IPS DF 6.9 (cell line): ENCODE data around the gene FSCN2.

Source experiments
- DNase-seq: peaks from one replicate; pipeline ENCODE4 v3.0.0-alpha.2; 2013; ENCODE audit warnings: low read depth, low spot score
- H3K27ac ChIP-seq: one replicate; pipeline ENCODE4 v1.5.1; 2013; ENCODE audit warnings: low read length, control low read depth
- H3K27me3 ChIP-seq: 2 replicates; pipeline ENCODE4 v1.6.1; 2013; ENCODE audit warnings: mild to moderate bottlenecking, low read length; ENCODE audit not compliant: control insufficient read depth, insufficient read depth
- H3K36me3 ChIP-seq: 2 replicates; pipeline ENCODE4 v1.6.1; 2013; ENCODE audit warnings: low read length; ENCODE audit not compliant: control insufficient read depth, insufficient read depth
- H3K4me1 ChIP-seq: 2 replicates; pipeline ENCODE4 v1.6.1; 2013; ENCODE audit warnings: low read length; ENCODE audit not compliant: control insufficient read depth, insufficient read depth
- H3K4me3 ChIP-seq: 2 replicates; pipeline ENCODE4 v1.5.1; 2013; ENCODE audit warnings: mild to moderate bottlenecking, low read length
- H3K9me3 ChIP-seq: 2 replicates; pipeline ENCODE4 v1.6.1; 2013; ENCODE audit warnings: low read length, inconsistent platforms; ENCODE audit not compliant: control insufficient read depth, insufficient read depth
- WGBS: extraction: QIAGEN DNeasy Blood & Tissue Kit; methylation state at CpG from one replicate; pipeline ENCODE4 v1.1.7; 2013; ENCODE audit warnings: mixed read lengths, missing lambda C conversion rate; ENCODE audit not compliant: insufficient read length, insufficient coverage; 5-methylcytosine and 5-hydroxymethylcytosine counted together

FSCN2 gene

GRCh38 chr17:81527591-81528383 is at the start of gene FSCN2:
Gene FSCN2 (plus strand): TSS chr17:81528377. CDS start chr17:81528532, 155 bp downstream.
- H3K27me3 ChIP-seq: no peaks in the 10 kb centered on the region
- no peak for DNase-seq
- H3K4me3 ChIP-seq: no peak within 1 kb of the TSS
- no peak within 1 kb of the TSS for H3K27ac ChIP-seq
- no CpG with 5 or more reads among the region's 42 CpGs for WGBS
- H3K36me3 ChIP-seq: no peaks in the 10 kb centered on the region; the same call in 1 of the 2 replicates
- H3K4me1 ChIP-seq: 0 out of 2 replicates have a peak, but pooled peaks cover 3% of the 10 kb centered on the region
- no peaks in the 10 kb centered on the region for H3K9me3 ChIP-seq

DNA sequence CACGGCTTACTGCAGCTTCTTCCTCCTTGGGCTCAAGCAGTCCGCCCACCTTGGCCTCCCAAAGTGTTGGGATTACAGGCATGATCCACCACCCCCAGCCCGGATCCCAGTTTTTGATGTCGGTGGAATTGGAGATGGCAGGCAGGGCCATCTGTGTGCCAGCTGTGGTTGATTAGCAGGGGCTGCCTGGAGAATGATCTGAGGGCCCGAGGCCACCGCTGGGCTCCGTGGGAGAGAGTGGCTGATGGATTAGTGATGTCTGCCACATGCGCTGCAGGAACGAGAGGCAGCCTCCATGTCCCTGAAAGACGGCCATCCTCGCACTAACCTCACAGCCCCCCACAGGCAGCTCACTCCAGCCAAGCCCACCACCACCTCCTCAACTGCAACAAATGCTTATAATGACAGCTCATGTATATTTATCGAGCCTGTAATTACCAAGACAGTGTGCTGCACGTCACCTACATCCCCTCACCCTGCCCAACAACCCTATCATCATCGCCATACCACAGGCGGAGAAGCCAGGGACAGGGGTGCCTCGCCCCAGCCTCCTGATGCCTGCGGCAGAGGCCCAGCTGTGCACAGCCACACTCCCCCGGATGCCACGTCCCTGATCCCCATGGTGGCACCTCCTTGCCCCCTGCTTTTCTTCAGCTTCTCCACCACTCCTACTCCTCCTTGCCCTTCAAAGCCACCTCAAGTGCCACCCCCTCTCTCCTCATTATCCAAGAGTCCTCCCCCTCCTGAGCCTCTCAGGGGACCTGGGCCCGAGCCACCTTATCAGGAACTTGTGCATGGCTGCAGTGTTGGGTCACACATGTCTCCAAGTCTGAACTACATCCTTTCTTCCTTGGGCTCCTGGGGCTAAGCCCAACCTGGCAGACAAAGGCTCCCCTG is 48.8 kb upstream of the FSCN2 start:
- peaks cover 8% of the 10 kb centered on the region for H3K4me1 ChIP-seq
- no peaks in the 10 kb centered on the region for H3K9me3 ChIP-seq
- DNase-seq: no peak
- no CpG with 5 or more reads among the region's 20 CpGs for WGBS
- H3K27me3 ChIP-seq: peaks cover 14% of the 10 kb centered on the region; the same call in 1 of the 2 replicates
- no peak overlapping the region for H3K27ac ChIP-seq
- H3K4me3 ChIP-seq: no peak overlapping the region
- H3K36me3 ChIP-seq: no peaks in the 10 kb centered on the region; the same call in 1 of the 2 replicates

- no peaks in the 10 kb centered on the region; the same call in 1 of the 2 replicates for H3K36me3 ChIP-seq
- H3K27ac ChIP-seq: no peak overlapping the region
- no peak overlapping the region for H3K4me3 ChIP-seq
- DNase-seq: no peak
- peaks cover 14% of the 10 kb centered on the region; the same call in 1 of the 2 replicates for H3K27me3 ChIP-seq
- peaks cover 8% of the 10 kb centered on the region for H3K4me1 ChIP-seq
- H3K9me3 ChIP-seq: no peaks in the 10 kb centered on the region
- WGBS: no CpG with 5 or more reads among the region's 21 CpGs
Measured at GRCh38 chr17:81480140-81481072, 47.8 kb upstream of the FSCN2 start.

- Histone ChIP-seq H3K36me3 (no peaks in the 10 kb centered on the region; the same call in 1 of the 2 replicates), H3K4me3 (peak overlapping the region; percentile 34; the same call in 1 of the 2 replicates), H3K4me1 (peaks cover 8% of the 10 kb centered on the region), H3K27me3 (peaks cover 14% of the 10 kb centered on the region; the same call in 1 of the 2 replicates), H3K27ac (no peak overlapping the region), H3K9me3 (no peaks in the 10 kb centered on the region)
- WGBS: no CpG with 5 or more reads among the region's 94 CpGs
- DNase-seq: no peak
Measured at GRCh38 chr17:81481073-81481799, 46.9 kb upstream of the FSCN2 start.

- no peaks in the 10 kb centered on the region; the same call in 1 of the 2 replicates for H3K36me3 ChIP-seq
- H3K4me3 ChIP-seq: peak overlapping the region; percentile 28; the same call in 1 of the 2 replicates
- WGBS: no CpG with 5 or more reads among the region's 18 CpGs
- no peak overlapping the region for H3K27ac ChIP-seq
- H3K9me3 ChIP-seq: no peaks in the 10 kb centered on the region
- H3K4me1 ChIP-seq: peaks cover 8% of the 10 kb centered on the region
- DNase-seq: no peak
- H3K27me3 ChIP-seq: peaks cover 14% of the 10 kb centered on the region; the same call in 1 of the 2 replicates
Measured at GRCh38 chr17:81481815-81482505, 46.2 kb upstream of the FSCN2 start.

DNA sequence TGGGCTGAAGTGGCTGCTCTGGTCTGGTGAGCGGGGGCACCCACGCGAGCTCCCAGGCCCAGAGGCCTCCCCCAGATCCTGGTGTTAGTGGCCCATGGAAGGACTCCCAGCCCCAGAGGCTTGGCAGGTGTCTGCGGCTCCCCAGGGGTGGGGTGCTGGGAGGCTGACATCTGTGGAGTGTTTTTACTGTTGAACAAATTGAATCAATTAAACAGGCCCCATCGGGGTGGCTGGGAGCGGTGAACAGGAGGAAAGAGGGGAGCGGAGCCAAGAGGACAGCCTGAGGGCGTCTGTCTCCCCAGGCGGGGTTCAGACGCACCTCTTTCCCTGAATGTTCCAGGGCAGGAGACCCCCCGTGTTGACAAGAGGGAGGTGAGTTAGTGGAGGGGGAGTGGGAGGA is 45.5 kb upstream of the FSCN2 start:
- H3K27me3 ChIP-seq: peaks cover 14% of the 10 kb centered on the region; the same call in 1 of the 2 replicates
- H3K9me3 ChIP-seq: no peaks in the 10 kb centered on the region
- no peaks in the 10 kb centered on the region; the same call in 1 of the 2 replicates for H3K36me3 ChIP-seq
- H3K27ac ChIP-seq: no peak overlapping the region
- H3K4me1 ChIP-seq: peaks cover 8% of the 10 kb centered on the region
- DNase-seq: no peak
- WGBS: no CpG with 5 or more reads among the region's 11 CpGs
- no peak overlapping the region for H3K4me3 ChIP-seq

GRCh38 chr17:81483085-81483861 is 44.9 kb upstream of the FSCN2 start:
- no CpG with 5 or more reads among the region's 29 CpGs for WGBS
- DNase-seq: no peak
- H3K9me3 ChIP-seq: no peaks in the 10 kb centered on the region
- no peak overlapping the region; the same call in 1 of the 2 replicates for H3K4me3 ChIP-seq
- no peak overlapping the region for H3K27ac ChIP-seq
- no peaks in the 10 kb centered on the region; the same call in 1 of the 2 replicates for H3K36me3 ChIP-seq
- peaks cover 8% of the 10 kb centered on the region for H3K4me1 ChIP-seq
- peaks cover 14% of the 10 kb centered on the region; the same call in 1 of the 2 replicates for H3K27me3 ChIP-seq

- Histone ChIP-seq H3K9me3 (no peaks in the 10 kb centered on the region), H3K27ac (no peak overlapping the region), H3K4me3 (peak overlapping the region; percentile 37; the same call in 1 of the 2 replicates), H3K27me3 (peaks cover 14% of the 10 kb centered on the region; the same call in 1 of the 2 replicates), H3K4me1 (peaks cover 9% of the 10 kb centered on the region), H3K36me3 (no peaks in the 10 kb centered on the region; the same call in 1 of the 2 replicates)
- no CpG with 5 or more reads among the region's 32 CpGs for WGBS
- no peak for DNase-seq
Measured at GRCh38 chr17:81483862-81484194, 44.3 kb upstream of the FSCN2 start.
